HCT116 (cell line): ENCODE measurements around the gene TMEM225. TPM values are rescaled to one million over a fixed set of nuclear protein-coding genes. Genes with fewer than 3 reads are reported as not detected.

ENCODE experiments used
- ATAC-seq: fragments of 200-7000 bp; cut with Tn5 transposase; 2 replicates; pipeline ENCODE4 v1.9.1; 2020; ENCODE audit warnings: mild to moderate bottlenecking, moderate library complexity
- BruUV-seq: library from RNA; stranded (reverse); fragments of 400-500 nt; replicated peaks from 2 replicates; lab custom pipeline; 2021; lab: Mats Ljungman, UMichigan
- CTCF ChIA-PET: fragments of 300-600 bp; sonication (Branson Sonifier 250); formaldehyde crosslinking; loops from one replicate; lab custom pipeline; 2021; ENCODE audit warnings: antibody characterized with exemption; lab: Charles Lee
- POLR2A ChIA-PET: fragments of 300-600, 350-600 bp; sonication (Branson Sonifier 250); formaldehyde crosslinking; loops from one replicate; lab custom pipeline; 2021; ENCODE audit warnings: antibody characterized with exemption; lab: Charles Lee
- RAD21 ChIA-PET, 2 experiments: fragments of 300-600 bp; sonication (Branson Sonifier 250); formaldehyde crosslinking; loops; one replicate each; lab custom pipeline; 2023; ENCODE audit warnings: low total read pairs in 2 of 2; ENCODE audit not compliant: uncharacterized antibody in 2 of 2, unreplicated experiment in 2 of 2, low non-redundant PET in 1 of 2; lab: Charles Lee
- DNase-seq: peaks from one replicate; pipeline ENCODE4 v3.0.0-alpha.2; 2010; ENCODE audit warnings: low read depth, low spot score
- H2AFZ ChIP-seq: fragments of 200-600 bp; shearing (Covaris generic), sonication (generic); 2 replicates; pipeline ENCODE4 v1.6.1; 2017; ENCODE audit warnings: low read depth, mixed run types, mixed read lengths, antibody characterized with exemption, low read length; ENCODE audit not compliant: poor library complexity, severe bottlenecking
- H3K27ac ChIP-seq: 2 replicates; pipeline ENCODE4 v1.5.1; 2012; ENCODE audit warnings: low read depth, low read length
- H3K27me3 ChIP-seq: fragments of 200-600 bp; sonication (generic); 2 replicates; pipeline ENCODE4 v1.6.1; 2016; ENCODE audit warnings: mixed run types, low read length, mixed read lengths; ENCODE audit not compliant: insufficient read depth
- H3K36me3 ChIP-seq, 2 experiments: fragments of 200-500 bp in 1 of 2; fragments of 200-600 bp in 1 of 2; sonication (Bioruptor generic) in 1 of 2; sonication (generic) in 1 of 2; 2 replicates each; pipeline versions ENCODE4 v1.5.1 to v1.6.1; 2014 to 2016; ENCODE audit warnings: low read length in 2 of 2, inconsistent platforms in 1 of 2, mixed read lengths in 1 of 2, mixed run types in 1 of 2; ENCODE audit not compliant: insufficient read depth in 2 of 2, control insufficient read depth in 1 of 2
- H3K4me1 ChIP-seq, 2 experiments: fragments of 200-600 bp in 1 of 2; sonication (generic) in 1 of 2; 2 replicates each; pipeline versions ENCODE4 v1.5.1 to v1.6.1; 2012 to 2017; ENCODE audit warnings: low read length in 2 of 2, inconsistent platforms in 1 of 2, mild to moderate bottlenecking in 1 of 2, mixed read lengths in 1 of 2, mixed run types in 1 of 2, moderate library complexity in 1 of 2; ENCODE audit not compliant: insufficient read depth in 2 of 2, control insufficient read depth in 1 of 2
- H3K4me2 ChIP-seq: fragments of 200-600 bp; sonication (generic); 2 replicates; pipeline ENCODE4 v1.6.1; 2017; ENCODE audit warnings: mixed run types, low read length, mixed read lengths
- H3K4me3 ChIP-seq, 2 experiments: fragments of 200-600 bp in 1 of 2; sonication (generic) in 1 of 2; replicated peaks in 1 of 2; 2 replicates each; pipeline ENCODE4 v1.5.1; 2011 to 2016; ENCODE audit warnings: low read length in 2 of 2, control low read depth in 1 of 2, low read depth in 1 of 2, mild to moderate bottlenecking in 1 of 2, mixed read lengths in 1 of 2, mixed run types in 1 of 2
- H3K79me2 ChIP-seq: fragments of 200-600 bp; sonication (generic); 2 replicates; pipeline ENCODE4 v1.6.1; 2017; ENCODE audit warnings: mild to moderate bottlenecking, mixed run types, low read length, moderate library complexity, mixed read lengths; ENCODE audit not compliant: insufficient read depth
- H3K9ac ChIP-seq: fragments of 200-600 bp; sonication (generic); 2 replicates; pipeline ENCODE4 v1.6.1; 2016; ENCODE audit warnings: low read length, mixed read lengths
- H3K9me2 ChIP-seq: fragments of 200-600 bp; sonication (generic), shearing (Covaris generic); 2 replicates; pipeline ENCODE4 v1.6.1; 2017; ENCODE audit warnings: mixed run types, mild to moderate bottlenecking, moderate library complexity; ENCODE audit not compliant: insufficient read depth
- H3K9me3 ChIP-seq, 2 experiments: fragments of 200-500 bp in 1 of 2; fragments of 200-600 bp in 1 of 2; sonication (Bioruptor generic) in 1 of 2; sonication (generic) in 1 of 2; 2 replicates each; pipeline ENCODE4 v1.6.1; 2014 to 2017; ENCODE audit warnings: low read length in 2 of 2, mixed read lengths in 2 of 2, inconsistent platforms in 1 of 2, low read depth in 1 of 2, mild to moderate bottlenecking in 1 of 2, mixed run types in 1 of 2, moderate library complexity in 1 of 2; ENCODE audit not compliant: control insufficient read depth in 1 of 2, insufficient read depth in 1 of 2
- H4K20me1 ChIP-seq: fragments of 200-600 bp; sonication (generic), shearing (Covaris generic); 2 replicates; pipeline ENCODE4 v1.6.1; 2017; ENCODE audit warnings: mixed run types, mild to moderate bottlenecking, moderate library complexity; ENCODE audit not compliant: insufficient read depth
- CBX3 ChIP-seq: IDR thresholded peaks from 2 replicates; pipeline ENCODE4 v1.6.1; 2012; ENCODE audit warnings: low read depth
- ELF1 ChIP-seq: IDR thresholded peaks from 2 replicates; pipeline ENCODE4 v1.6.1; 2012; ENCODE audit warnings: low read depth, borderline replicate concordance
- RAD21 ChIP-seq: IDR thresholded peaks from 2 replicates; pipeline ENCODE4 v1.6.1; 2012; ENCODE audit warnings: low read depth, mild to moderate bottlenecking
- SIN3A ChIP-seq: IDR thresholded peaks from 2 replicates; pipeline ENCODE4 v1.6.1; 2012; ENCODE audit warnings: low read depth
- SP1 ChIP-seq: IDR thresholded peaks from 2 replicates; pipeline ENCODE4 v1.6.1; 2012; ENCODE audit warnings: low read depth
- ZNF274 ChIP-seq: fragments of 200-500 bp; sonication (Bioruptor generic); IDR thresholded peaks from 2 replicates; pipeline ENCODE4 v1.6.1; 2014; ENCODE audit warnings: mild to moderate bottlenecking, low read depth, low read length, inconsistent platforms
- intact Hi-C: fragments of 100-400 bp; cut with micrococcal nuclease; formaldehyde crosslinking; loops from 2 replicates; pipeline ENCODE4 v1.10.0; 2022
- total RNA-seq: library from RNA; stranded (reverse); gene quantifications from one replicate; pipeline ENCODE4 v1.2.1, GENCODE V29; 2021; ENCODE audit not compliant: unreplicated experiment
- TF ChIP-seq, protein P1 (sequence below): IDR thresholded peaks from 2 replicates; pipeline ENCODE4 v1.6.1; 2012; ENCODE audit warnings: low read depth
- TF ChIP-seq, protein P2 (sequence below), 3 experiments: fragments of 200-600 bp in 1 of 3; sonication (generic) in 1 of 3; IDR thresholded peaks in 2 of 3; conservative IDR thresholded peaks in 1 of 3; 2 replicates each; pipeline ENCODE4 v1.5.1; 2012 to 2017; ENCODE audit warnings: low read depth in 2 of 3, low read length in 2 of 3, antibody characterized with exemption in 1 of 3, borderline replicate concordance in 1 of 3, control low read depth in 1 of 3, mild to moderate bottlenecking in 1 of 3, mixed read lengths in 1 of 3, mixed run types in 1 of 3, moderate library complexity in 1 of 3; ENCODE audit not compliant: insufficient read depth in 1 of 3

The TMEM225 gene
- total RNA-seq, 1 experiment from 2014 or later: not detected

DNA sequence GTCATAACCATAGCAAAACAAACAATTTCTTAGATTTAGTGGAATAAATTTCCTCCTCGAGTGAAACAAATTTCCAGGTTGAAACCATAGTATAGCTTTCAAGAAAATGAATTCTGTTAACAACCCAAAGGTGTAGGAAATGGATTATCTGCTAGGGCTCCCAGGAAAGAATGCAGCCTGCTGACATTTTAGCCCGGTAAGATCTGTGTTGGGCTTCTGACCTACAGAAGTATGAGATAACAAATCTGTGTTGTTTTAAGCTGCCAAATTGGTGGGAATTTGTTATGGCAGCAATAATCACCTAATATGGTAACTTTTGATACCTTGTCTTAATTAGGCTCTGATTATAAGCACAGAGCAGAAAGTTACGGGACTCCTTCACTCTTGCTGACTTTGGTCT, 47.3 kb downstream of the TMEM225 start:
- Histone ChIP-seq H3K9ac (no peak overlapping the region), H4K20me1 (no peaks in the 10 kb centered on the region), H3K4me3 (no peak overlapping the region), H3K9me2 (no peaks in the 10 kb centered on the region), H3K27ac (no peak overlapping the region), H2AFZ (no peak overlapping the region), H3K27me3 (peaks cover 20% of the 10 kb centered on the region; the same call in 1 of the 2 replicates), H3K4me2 (no peak overlapping the region), H3K9me3 (no peaks in the 10 kb centered on the region), H3K79me2 (no peaks in the 10 kb centered on the region), H3K4me1 (no peaks in the 10 kb centered on the region), H3K36me3 (no peaks in the 10 kb centered on the region)
- ATAC-seq (no peak), DNase-seq (no peak)
- no TSS peak for BruUV-seq
- intact Hi-C loops: no loop called here
- POLR2A ChIA-PET: no interaction called here
- RAD21 ChIA-PET: no interaction called here
- CTCF ChIA-PET: no interaction called here
- no peak for TF ChIP-seq RAD21
- TF ChIP-seq, protein P1, sequence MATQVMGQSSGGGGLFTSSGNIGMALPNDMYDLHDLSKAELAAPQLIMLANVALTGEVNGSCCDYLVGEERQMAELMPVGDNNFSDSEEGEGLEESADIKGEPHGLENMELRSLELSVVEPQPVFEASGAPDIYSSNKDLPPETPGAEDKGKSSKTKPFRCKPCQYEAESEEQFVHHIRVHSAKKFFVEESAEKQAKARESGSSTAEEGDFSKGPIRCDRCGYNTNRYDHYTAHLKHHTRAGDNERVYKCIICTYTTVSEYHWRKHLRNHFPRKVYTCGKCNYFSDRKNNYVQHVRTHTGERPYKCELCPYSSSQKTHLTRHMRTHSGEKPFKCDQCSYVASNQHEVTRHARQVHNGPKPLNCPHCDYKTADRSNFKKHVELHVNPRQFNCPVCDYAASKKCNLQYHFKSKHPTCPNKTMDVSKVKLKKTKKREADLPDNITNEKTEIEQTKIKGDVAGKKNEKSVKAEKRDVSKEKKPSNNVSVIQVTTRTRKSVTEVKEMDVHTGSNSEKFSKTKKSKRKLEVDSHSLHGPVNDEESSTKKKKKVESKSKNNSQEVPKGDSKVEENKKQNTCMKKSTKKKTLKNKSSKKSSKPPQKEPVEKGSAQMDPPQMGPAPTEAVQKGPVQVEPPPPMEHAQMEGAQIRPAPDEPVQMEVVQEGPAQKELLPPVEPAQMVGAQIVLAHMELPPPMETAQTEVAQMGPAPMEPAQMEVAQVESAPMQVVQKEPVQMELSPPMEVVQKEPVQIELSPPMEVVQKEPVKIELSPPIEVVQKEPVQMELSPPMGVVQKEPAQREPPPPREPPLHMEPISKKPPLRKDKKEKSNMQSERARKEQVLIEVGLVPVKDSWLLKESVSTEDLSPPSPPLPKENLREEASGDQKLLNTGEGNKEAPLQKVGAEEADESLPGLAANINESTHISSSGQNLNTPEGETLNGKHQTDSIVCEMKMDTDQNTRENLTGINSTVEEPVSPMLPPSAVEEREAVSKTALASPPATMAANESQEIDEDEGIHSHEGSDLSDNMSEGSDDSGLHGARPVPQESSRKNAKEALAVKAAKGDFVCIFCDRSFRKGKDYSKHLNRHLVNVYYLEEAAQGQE: no peak
- no peak for TF ChIP-seq SP1
- no peak for TF ChIP-seq CBX3

DNA sequence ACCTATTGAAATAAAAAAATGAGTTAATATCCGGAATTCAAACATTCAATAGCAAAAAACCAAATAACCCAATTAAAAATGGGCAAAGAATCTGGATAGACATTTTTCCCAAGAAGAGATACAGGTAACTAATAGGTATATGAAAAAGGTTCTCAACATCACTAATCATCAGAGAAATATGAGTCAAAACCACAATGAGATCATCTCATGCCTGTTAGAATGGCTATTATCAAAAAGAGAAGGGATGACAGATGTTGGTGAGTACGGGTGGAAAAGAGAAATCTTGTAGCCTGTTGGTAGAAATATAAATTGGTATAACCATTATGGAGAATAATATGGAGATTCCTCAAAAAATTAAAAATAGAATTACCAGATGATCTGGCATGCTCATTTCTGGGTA, 52.4 kb downstream of the TMEM225 start:
- ChIA-PET POLR2A (no interaction called here), RAD21 (no interaction called here), CTCF (no interaction called here)
- Histone ChIP-seq H3K9ac (no peak overlapping the region), H3K27ac (no peak overlapping the region), H3K79me2 (no peaks in the 10 kb centered on the region), H3K9me3 (no peaks in the 10 kb centered on the region), H3K4me2 (no peak overlapping the region), H4K20me1 (no peaks in the 10 kb centered on the region), H3K9me2 (no peaks in the 10 kb centered on the region), H3K36me3 (no peaks in the 10 kb centered on the region), H3K4me1 (no peaks in the 10 kb centered on the region), H3K27me3 (peaks cover 10% of the 10 kb centered on the region; the same call in 1 of the 2 replicates), H3K4me3 (no peak overlapping the region), H2AFZ (no peak overlapping the region)
- no peak for DNase-seq
- ATAC-seq: no peak
- no TSS peak for BruUV-seq
- intact Hi-C loops: no loop called here
- TF ChIP-seq SP1 (no peak), CBX3 (no peak), ZNF274 (no peak), ELF1 (no peak), SIN3A (no peak)
- TF ChIP-seq, protein P2, sequence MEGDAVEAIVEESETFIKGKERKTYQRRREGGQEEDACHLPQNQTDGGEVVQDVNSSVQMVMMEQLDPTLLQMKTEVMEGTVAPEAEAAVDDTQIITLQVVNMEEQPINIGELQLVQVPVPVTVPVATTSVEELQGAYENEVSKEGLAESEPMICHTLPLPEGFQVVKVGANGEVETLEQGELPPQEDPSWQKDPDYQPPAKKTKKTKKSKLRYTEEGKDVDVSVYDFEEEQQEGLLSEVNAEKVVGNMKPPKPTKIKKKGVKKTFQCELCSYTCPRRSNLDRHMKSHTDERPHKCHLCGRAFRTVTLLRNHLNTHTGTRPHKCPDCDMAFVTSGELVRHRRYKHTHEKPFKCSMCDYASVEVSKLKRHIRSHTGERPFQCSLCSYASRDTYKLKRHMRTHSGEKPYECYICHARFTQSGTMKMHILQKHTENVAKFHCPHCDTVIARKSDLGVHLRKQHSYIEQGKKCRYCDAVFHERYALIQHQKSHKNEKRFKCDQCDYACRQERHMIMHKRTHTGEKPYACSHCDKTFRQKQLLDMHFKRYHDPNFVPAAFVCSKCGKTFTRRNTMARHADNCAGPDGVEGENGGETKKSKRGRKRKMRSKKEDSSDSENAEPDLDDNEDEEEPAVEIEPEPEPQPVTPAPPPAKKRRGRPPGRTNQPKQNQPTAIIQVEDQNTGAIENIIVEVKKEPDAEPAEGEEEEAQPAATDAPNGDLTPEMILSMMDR (IDR thresholded peaks at IDR 0.05 in 2 of 3, conservative IDR thresholded peaks at IDR 0.05 in 1 of 3; ENCODE audit: borderline replicate concordance in 1 of 3, insufficient read depth in 1 of 3, low read depth in 2 of 3, low read length in 2 of 3): no peak
- TF ChIP-seq, protein P1: no peak
